Activated CD4-positive, alpha-beta T cell treated with anti-CD3 and anti-CD28 coated beads for 4 hours (primary cell): ENCODE measurements around the gene ATP2C2.
"Not testable (repeated sequence)": the region's sequence is repeated elsewhere in the genome, so short reads cannot be mapped to it uniquely, and the experiment has no call there.

ENCODE experiments used
- DNase-seq, 2 donors: peaks; one replicate each; pipeline ENCODE4 v3.0.0-alpha.2; 2020

ATP2C2 gene

DNA sequence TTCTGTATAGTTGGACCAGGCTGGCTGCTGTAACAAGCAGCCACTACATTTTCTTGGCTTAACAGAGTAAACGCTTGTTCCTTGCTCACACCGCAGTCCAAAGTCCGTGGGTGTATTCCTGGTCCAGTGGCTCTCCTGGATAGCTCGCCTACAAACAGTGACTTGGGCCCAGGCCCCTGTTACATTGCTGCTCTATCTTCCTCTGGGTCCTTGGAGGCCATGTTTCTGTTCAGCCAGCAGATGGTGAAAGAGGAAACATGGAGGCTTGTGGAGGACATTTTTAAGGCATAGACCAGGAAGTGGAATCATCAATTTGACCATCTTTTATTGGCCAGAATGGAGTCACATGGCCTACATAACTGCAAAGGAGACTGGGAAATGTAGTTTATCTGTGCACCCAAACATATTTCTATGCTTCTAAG, 55.1 kb downstream of the ATP2C2 start:
- no peak for DNase-seq

DNA sequence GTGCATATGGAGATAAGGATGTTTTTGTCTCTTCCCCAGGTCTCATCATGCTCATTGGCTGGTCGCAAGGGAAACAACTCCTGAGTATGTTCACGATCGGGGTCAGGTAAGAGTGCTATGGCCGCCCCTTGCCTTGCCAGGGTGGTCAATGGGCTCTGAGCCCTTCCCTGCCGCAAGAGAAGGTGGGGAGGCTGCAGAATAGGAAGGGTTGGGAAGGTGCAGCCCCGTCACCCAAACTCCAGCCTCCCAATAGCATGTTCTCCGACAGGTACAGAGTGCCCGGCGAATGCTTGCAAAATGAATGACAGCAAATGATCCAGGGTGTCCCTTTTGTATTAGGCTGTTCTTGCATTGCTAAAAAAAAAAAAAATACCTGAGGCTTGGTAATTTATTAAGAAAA, 57.4 kb downstream of the ATP2C2 start:
- no peak for DNase-seq

DNA sequence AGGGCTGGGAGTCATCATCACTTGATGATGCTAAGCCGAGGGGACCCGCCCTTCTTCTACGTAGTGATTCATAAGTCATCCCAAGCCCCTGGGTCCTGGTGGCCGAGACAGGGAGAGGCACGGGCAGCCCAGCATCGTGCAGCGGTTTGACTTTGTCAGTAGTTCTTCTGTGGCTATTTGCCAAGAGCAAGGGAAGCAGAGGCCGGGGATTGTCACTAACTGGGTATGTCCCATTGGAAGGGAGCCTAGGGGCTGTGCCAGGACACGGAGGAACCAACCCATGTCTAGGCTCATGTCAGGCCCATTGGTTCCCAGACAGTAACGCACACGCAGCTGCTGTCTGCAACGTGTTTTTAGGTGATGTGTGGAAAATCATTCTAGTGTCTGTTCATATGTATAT, 58.5 kb downstream of the ATP2C2 start:
- DNase-seq = no peak

DNA sequence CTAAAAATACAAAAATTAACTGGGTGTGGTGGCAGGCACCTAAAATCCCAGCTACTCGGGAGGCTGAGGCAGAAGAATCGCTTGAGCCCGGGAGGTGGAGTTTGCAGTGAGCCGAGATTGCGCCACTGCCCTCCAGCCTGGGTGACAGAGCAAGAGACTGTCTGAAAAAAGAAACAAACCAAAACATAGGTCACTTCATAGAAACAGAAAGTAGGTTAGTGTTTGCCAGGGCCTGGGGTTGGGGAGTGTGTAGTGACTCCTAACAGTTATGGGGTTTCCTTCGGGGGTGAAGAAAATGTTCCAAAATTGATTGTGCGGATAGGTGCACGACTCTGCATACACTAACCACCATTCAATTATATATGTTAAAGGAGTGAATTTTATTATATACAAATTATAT, 59.2 kb downstream of the ATP2C2 start:
- no peak for DNase-seq

DNA sequence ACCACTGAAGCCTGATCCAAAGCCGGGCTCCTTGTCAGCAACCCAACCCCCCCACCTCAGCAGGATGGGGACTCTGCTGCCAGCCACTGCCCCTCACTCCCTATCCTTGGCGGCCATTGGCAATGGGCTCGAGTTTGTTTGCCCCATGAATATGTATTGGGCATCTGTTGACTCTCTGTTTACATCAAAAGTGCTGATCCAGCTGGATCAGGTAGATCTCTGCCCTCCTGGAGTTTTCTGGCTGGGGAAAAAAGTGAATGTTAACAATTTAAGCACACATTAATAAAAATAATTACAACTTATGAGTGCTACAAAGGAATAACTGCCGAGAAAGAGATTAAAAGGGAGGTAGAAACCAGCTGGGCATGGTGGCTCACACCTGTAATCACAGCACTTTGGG, 62.5 kb downstream of the ATP2C2 start:
- no peak for DNase-seq

DNA sequence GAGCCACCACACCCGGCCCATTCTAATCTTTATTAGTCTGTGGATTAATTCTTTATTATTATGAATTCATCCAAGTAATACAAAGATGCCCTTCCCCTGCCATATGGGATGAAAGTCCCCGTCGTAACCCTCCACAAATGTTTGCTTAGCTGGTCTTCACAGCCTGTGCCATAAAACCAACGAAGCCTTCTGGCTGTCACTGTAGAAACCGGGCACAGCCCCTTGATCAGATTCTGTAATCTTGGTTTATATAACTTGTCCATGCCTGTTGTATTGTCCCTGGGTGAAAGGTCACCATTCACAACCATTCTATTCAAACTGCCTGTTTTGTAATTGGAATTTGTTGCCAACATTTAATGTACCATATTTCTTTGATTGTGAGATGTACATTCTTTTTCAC, 66.5 kb downstream of the ATP2C2 start:
- no peak for DNase-seq

DNA sequence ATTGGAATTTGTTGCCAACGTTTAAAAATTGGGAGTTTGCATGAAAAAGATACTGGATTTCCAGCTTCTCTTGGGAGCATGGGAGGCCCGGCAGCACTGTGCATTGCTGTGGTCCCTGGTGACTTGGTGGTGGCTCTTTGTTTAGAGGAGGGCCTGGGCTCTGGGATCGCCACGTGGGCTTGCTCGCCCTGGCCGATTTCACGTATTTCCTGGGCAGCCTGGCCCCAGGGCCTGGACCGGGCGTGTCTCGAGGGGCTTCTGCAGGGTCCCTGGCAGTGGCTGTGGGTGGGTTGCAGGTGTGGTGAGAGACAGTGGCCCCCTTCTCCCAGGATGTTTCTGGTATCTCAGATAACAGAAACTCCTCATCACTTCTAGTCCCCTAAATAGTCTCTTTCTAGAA, 67.9 kb downstream of the ATP2C2 start:
- DNase-seq = no peak

DNA sequence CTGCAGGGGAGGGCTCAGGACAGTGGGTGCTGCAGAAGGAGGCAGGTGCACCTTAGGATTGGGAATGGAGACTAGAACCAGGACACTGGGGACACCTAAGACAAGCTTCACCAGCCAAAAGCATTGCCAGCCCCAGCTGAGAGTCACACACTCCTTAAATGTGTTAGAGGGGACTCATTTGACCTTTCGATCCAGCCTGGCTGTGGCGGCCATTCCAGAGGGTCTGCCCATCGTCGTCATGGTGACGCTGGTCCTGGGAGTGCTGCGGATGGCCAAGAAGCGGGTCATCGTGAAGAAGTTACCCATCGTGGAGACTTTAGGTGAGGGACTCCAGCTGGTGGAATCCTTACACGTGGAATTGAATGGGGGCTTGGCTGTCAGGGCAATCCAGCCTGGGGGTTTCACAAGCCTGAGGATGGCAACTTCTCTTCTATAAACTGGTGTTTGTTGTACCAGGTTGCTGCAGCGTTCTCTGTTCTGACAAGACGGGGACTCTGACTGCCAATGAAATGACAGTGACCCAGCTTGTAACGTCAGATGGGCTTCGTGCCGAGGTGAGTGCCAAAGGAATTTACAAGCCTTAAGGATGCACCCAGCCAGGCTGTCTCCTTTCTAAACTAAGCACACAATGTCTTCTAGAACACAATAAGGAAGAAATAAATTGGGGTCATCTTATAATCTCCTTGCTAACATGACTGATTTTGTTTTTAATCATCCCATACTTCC, 70.8 kb downstream of the ATP2C2 start:
- no peak for DNase-seq

DNA sequence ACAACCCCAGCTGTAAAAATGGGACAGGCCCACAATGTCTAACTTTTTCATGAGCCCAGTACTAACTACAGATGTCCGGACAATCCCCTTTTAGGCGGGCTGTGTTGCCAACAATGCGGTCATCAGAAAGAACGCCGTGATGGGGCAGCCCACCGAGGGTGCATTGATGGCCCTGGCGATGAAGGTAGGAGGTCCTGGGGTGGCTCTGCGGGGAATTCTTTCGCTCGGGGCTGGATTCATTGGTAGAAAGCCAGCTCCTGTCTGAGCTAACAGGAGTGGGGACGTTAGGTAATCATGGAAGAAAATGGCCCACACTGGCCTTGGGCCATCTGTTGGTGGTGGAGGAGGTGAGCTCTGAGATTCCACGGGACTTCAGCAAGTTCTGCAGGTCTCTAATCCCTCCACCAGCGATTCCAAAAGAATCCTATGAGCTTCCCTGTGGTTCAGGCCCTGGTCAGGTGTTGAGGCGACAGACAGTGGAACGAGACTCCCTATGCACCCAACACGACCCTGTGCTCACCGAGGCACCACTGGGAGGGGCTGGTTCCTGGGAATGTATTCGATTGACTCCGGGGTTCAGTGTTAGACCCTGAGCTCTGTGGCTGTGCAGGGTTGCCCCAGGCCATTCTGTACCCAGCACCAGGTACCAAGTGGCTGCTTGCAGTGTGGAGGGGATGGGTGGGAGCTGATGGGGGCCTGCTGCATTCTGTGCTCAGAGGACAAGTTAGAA, 74.2 kb downstream of the ATP2C2 start:
- no peak for DNase-seq

DNA sequence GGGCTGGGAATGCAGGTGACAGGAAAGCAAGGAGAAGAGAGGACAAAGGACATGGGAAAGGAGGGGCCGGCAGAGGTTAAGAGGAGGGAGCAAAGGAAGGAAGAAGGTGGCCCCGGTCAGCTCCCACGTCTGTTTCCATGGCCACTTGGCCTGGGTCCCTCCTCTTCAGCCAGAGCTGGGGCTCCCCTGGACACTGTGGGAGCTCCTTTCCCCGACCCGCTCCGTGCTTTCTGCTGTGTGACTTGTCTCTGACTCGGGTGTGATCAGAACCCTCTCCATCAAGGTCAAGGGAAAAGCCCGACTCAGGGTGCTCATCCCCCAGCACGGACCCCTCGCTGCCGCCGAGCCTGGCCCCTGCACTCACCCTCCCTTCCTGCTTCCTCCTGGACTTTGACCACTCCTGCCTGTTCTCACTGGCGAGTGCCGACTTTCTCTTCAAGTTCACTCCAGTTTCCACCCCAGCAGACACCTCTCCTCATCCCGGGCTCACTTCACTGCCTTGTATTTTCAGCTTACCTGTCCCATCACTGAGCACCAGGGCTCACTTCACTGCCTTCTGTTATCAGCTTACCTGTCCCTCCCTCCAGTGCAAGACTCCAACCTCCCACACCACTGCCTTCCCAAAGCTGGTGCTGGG, 74.9 kb downstream of the ATP2C2 start:
- DNase-seq = no peak

DNA sequence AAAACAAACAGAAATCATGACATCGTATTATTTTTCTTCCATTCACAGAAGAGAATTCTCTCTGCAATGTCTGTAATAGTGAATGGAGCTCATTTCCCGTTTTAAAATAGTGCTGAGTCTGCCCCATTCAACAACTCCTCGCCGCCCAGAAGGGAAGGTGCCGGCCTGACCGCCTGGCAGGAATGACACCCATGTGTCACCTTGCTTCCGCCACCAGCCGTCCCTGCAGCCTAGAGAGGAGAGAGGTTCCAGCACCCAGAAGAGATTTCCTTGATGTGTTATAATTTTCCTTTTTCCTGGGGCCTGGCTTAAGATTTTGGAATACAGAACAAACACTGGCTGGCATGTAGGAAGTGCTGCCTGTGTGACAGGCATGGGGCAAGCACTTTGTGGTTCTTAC, 76.1 kb downstream of the ATP2C2 start:
- DNase-seq = no peak

DNA sequence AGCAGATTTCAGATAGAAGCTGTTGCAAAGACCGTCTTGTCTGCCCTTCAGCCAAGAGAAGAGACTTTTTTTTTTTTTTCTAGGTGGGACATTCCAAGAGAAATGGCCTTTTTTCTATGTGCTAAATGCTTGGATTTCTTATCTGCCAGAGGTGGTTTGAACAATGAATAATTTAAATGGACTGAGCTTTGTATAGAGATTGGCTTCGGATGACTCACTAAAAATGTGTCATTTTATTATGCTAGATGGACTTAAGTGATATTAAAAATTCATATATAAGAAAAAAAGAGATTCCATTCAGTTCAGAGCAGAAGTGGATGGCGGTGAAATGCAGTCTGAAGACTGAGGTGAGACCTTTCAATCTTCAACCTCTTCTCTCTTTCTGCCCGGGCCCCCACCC, 77.7 kb downstream of the ATP2C2 start:
- DNase-seq = no peak

DNA sequence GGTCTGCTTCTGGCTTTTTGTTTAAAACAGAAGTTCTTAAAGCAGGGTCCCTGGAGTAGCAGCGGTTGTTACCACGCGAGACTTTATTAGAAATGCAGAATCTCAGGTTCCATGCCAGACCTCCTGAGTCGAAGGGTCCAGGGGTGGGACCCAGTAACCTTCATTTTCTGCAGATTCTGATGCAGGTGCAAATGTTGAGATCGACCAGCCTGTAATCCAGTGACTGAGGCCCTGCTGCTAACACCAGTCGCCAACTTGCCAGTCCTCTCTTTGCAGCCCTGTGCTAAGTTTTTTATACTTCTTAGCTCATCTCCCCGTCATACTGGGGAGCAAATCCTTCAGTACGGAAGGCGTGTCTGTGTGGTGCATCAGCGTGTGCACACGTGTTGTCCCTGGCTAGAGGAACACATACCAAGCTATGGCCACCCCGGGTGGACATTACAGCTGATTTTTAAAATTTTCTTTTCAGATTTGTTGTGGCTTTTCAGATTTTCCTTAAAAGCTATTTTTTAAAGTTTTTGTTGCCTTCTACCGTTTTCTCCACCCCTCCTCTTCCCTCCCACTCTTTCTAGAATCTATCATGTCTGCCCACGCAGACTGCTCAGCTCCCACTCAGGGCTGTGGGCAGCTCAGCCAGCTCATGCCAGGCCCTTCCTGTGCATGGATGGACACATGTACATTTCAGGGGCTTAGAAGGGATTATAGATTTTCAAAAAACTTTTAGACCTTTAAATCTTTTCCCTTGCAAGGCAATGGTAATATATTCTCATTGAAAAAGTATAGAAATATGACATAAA, 78.5 kb downstream of the ATP2C2 start:
- no peak for DNase-seq

DNA sequence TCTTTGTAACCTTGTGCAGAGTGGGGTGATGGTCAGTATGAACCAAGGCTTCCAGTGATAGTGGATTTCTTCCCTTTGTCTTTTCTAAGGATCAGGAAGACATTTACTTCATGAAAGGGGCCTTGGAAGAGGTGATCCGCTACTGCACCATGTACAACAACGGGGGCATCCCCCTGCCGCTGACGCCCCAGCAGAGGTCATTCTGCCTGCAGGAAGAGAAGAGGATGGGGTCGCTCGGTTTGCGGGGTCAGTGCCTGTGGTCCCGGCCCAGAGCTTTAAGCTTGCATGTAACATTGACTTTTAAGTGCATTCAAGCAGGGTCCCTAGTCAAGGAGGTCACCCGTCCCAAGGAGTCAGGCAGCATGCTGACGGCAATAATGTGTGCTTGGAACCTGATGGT, 80.1 kb downstream of the ATP2C2 start:
- no peak for DNase-seq

DNA sequence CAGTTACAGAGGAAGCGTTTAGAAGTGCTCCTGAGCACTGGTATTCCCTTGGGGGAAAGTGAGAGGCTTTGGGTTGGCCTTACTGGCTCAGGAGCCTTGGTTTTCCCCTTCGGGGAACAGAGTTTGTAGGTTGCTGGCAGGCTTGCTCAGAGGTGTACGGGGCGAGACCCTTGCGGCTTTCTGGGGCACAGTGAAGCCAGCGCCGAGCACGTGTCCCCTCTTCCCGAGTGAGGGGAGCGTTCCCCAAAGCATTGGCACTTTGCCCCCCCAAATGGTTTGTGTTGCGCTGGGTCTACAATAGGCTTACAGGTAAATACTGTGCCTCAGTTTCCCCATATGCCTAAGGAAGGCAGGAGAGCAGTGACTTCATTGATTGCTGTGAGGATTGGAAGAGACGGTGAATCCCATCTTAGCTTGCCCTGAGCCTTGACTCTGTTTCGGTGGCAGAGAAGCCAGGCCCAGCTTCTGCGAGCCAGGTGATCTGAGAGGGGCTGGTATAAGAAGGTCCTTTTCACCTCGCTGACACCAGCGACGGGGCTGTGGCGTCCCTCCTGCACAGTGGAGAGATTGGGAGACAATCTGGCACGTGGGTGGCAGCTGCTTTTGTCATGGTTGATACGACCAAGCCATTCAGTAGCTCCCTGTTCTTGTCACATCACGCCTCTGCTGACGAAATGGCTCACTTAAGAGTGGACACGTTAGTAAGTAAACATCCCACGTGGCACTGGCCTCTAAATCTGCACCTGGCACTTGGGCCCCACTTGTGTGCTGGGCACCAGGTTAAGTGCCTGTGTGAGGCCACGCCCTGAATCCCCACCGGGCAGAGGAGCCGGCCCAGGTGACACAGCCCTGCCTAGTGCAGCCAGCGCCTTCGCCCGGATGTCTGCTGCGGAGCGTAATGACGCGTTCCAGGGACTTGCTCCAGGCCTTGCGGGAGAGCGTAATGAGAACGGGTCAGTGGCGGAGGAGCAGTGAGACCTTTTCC, 81.1 kb downstream of the ATP2C2 start:
- no peak for DNase-seq

DNA sequence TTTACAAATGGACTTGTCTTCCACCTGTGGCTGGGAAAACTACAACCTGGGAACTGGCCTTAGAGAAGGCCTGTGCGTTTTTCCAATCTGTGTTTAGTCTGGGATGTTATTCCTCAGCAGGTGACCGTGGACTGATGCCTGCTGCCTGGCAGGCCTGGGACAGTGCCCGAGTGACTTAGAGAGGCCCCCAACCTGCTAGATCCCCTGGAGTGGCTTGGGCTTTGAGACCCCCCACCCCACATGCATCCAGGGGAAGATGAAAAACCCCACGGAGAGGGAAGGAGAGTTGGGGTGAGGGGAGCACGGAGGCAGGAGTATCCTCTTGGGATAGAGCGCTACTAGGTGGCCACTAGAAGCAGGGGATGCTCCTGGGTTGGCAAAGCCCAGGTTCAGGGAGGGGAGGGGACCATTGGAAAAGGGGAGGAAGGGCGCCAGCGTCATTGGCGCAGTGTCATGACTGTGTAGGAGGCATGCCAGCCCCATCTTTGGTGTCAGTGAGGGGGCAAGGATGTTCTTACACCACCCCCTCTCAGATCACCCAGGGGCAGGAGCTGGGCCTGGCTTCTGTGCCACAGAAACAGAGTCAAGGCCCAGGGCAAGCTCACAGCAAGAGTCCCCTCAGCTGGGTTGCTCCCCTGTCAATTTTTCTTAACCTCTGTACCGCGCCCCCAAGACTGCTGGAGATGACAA, 82.0 kb downstream of the ATP2C2 start:
- DNase-seq = no peak

DNA sequence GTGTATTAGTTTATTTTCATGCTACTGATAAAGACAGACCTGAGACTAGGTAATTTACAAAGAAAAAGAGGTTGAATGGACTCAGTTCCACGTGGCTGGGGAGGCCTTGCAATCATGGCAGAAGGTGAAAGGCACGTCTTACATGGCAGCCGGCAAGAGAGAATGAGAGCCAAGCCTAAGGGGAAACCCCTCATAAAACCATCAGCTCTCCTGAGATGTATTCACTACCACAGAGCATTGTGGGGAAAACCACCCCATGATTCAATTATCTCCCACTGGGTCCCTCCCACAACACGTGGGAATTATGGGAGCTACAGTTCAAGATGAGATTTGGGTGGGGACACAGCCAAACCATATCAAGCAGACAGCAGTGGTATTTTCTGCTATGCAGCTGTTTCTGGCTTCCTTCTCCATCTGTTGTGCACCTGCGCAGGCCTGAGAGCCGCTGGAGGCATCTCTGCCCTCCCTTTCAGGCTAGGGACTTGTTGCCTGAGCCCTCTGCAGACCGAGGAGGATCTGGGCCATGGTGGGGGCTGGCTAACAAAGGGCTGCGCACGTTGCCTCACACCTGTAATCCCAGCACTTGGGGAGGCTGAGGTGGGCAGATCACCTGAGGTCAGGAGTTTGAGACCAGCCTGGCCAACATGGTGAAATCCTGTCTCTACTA, 82.8 kb downstream of the ATP2C2 start:
- DNase-seq = not testable (repeated sequence)

DNA sequence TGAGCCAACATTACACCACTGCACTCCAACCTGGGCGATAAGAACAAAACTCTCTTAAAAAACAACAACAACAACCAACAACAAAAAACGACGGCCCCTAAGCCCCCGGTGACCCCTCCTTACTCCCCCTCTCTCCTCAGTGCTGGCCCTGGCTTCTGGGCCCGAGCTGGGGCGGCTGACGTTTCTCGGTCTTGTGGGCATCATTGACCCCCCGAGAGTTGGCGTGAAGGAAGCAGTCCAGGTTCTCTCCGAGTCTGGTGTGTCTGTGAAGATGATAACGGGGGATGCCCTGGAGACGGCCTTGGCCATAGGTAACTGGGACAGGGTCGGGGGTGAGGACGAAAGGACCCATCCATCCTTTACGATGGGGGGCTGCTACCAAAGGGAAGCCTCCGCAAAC, 83.4 kb downstream of the ATP2C2 start:
- DNase-seq = no peak

DNA sequence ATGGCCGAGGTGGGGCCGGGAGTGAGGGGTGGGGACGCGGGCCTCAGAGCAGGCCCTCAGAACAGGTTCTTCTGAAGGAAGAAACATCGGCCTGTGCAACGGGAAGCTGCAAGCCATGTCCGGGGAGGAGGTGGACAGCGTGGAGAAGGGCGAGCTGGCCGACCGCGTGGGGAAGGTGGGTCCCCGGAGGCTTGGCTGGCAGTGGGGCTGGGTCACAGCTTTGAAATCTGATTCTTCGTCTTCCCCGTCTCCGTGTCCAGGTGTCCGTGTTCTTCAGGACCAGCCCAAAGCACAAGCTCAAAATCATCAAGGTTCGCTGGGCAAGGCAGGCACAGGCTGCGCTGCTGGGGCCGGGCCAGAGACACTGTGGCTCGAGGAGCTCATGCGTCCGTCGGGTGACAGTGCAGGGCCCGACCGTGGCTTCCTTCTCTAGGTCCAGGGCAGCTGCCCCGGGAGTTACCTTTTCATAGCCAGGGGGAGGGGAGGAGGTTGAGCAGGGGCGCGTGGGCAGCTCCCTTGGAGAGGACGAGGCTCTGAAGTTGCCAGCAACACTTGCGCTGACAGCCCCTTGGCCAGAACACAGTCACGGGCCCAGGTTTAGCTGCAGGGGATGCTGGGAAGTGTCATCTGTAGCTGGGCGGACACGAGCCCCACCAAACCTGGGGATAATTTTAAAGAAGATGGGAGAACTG, 84.9 kb downstream of the ATP2C2 start:
- DNase-seq = no peak

DNA sequence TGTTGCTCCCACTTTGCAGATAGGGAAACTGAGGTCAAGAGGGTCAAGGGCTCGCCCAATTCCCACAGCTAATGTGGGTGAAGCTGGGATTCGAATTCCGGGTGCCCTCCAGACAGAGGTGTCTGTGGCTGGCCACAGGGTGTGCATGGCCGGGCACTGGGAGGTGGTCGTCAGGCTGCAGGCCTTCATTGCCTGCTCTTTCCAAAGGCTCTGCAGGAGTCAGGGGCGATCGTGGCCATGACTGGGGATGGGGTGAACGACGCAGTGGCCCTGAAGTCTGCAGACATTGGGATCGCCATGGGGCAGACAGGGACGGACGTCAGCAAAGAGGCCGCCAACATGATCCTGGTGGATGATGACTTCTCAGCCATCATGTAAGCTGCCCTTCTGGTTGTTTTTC, 86.3 kb downstream of the ATP2C2 start:
- no peak for DNase-seq
